ENCODE measurements around the gene GYG2.
"Not testable (repeated sequence)": the region's sequence is repeated elsewhere in the genome, so short reads cannot be mapped to it uniquely, and the experiment has no call there.

The GYG2 gene

DNA sequence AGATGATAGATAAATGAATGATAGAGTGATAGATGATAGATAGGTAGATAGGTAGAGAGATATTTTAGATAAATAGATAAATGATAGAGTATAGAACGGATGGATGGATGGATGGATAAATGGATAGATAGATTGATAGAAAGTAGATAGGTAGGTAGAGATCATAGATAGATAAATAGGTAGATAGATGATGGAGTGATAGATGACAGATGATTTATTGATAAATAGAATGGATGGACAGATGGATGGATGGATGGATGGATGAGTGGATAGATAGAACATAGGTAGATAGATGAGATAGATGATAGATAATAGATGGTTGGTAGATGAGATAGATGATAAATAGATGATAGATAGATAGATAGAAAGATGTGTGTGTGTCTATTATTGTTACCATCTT lies 50.9 kb downstream of the GYG2 start:
- H3K4me2 ChIP-seq (ENCODE audit: low read length), result no peak overlapping the region

DNA sequence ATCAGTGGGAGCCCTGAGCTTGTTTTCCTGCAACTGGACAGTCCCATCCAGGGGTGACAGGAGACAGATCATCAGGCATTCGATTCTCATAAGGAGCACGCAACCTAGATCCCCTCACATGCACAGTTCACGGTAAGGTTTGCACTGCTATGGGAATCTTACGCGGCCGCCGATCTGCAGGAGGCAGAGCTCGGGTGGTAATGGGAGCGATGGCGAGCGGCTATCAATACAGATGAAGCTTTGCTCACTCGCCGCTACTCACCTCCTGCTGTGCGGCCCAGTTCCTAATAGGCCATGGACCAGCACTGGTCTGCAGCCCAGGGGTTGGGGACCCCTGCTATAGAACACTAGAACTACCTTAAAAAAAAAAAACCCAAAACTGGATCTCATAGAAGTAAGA lies 55.0 kb downstream of the GYG2 start:
- no peak overlapping the region for H3K9ac ChIP-seq
- no peaks in the 10 kb centered on the region for H3K9me3 ChIP-seq (ENCODE audit: control insufficient read depth, low read length)
- no peaks in the 10 kb centered on the region for H3K4me1 ChIP-seq
- H3K27me3 ChIP-seq (ENCODE audit: control insufficient read depth, insufficient read depth, low read length), result no peaks in the 10 kb centered on the region
- H3K36me3 ChIP-seq (ENCODE audit: control insufficient read depth, insufficient read depth, low read length), result no peaks in the 10 kb centered on the region
- H3K4me2 ChIP-seq (ENCODE audit: low read length), result no peak overlapping the region
- no peak overlapping the region for H3K27ac ChIP-seq
- TF ChIP-seq, protein P1, sequence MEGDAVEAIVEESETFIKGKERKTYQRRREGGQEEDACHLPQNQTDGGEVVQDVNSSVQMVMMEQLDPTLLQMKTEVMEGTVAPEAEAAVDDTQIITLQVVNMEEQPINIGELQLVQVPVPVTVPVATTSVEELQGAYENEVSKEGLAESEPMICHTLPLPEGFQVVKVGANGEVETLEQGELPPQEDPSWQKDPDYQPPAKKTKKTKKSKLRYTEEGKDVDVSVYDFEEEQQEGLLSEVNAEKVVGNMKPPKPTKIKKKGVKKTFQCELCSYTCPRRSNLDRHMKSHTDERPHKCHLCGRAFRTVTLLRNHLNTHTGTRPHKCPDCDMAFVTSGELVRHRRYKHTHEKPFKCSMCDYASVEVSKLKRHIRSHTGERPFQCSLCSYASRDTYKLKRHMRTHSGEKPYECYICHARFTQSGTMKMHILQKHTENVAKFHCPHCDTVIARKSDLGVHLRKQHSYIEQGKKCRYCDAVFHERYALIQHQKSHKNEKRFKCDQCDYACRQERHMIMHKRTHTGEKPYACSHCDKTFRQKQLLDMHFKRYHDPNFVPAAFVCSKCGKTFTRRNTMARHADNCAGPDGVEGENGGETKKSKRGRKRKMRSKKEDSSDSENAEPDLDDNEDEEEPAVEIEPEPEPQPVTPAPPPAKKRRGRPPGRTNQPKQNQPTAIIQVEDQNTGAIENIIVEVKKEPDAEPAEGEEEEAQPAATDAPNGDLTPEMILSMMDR (IDR thresholded peaks at IDR 0.05), result no peak
- H2AFZ ChIP-seq, result no peak overlapping the region
- no peaks in the 10 kb centered on the region for H3K79me2 ChIP-seq
- no peak overlapping the region for H3K4me3 ChIP-seq (ENCODE audit: low read depth, low read length)

More for the DNA sequence above, 50.9 kb downstream of the GYG2 start:
- Histone ChIP-seq H3K9ac (no peak overlapping the region), H3K4me3 (ENCODE audit: low read depth, low read length) (no peak overlapping the region), H3K9me3 (ENCODE audit: control insufficient read depth, low read length) (no peaks in the 10 kb centered on the region), H3K4me1 (no peaks in the 10 kb centered on the region), H3K27me3 (ENCODE audit: control insufficient read depth, insufficient read depth, low read length) (no peaks in the 10 kb centered on the region), H3K27ac (no peak overlapping the region), H3K36me3 (ENCODE audit: control insufficient read depth, insufficient read depth, low read length) (no peaks in the 10 kb centered on the region), H2AFZ (no peak overlapping the region), H3K79me2 (no peaks in the 10 kb centered on the region)
- TF ChIP-seq, protein P1 (IDR thresholded peaks at IDR 0.05), result no peak

DNA sequence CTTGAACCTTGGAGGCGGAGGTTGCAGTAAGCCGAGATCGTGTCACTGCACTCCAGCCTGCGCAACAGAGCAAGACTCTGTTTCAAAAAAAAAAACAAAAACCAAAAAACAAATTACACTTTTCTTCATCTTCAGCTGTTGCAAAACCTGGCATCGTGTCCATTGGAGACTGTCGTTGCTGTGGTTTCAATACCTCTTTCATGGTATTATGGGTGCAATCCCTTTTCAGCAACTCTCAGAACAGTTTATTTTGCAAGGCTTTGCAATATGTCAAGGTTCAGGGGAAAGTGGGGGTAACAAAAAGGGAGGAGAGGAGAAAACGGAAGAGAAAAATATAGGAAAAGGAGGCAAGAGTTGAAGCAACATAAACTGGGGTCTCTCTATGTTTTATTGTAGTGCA lies 59.6 kb downstream of the GYG2 start:
- Histone ChIP-seq H3K27me3 (ENCODE audit: control insufficient read depth, insufficient read depth, low read length) (no peaks in the 10 kb centered on the region), H3K4me2 (ENCODE audit: low read length) (no peak overlapping the region), H2AFZ (no peak overlapping the region), H3K79me2 (no peaks in the 10 kb centered on the region), H3K36me3 (ENCODE audit: control insufficient read depth, insufficient read depth, low read length) (no peaks in the 10 kb centered on the region), H3K27ac (no peak overlapping the region), H3K9ac (no peak overlapping the region), H3K4me1 (no peaks in the 10 kb centered on the region), H3K4me3 (ENCODE audit: low read depth, low read length) (no peak overlapping the region), H3K9me3 (ENCODE audit: control insufficient read depth, low read length) (no peaks in the 10 kb centered on the region)
- TF ChIP-seq, protein P1 (IDR thresholded peaks at IDR 0.05), result no peak

DNA sequence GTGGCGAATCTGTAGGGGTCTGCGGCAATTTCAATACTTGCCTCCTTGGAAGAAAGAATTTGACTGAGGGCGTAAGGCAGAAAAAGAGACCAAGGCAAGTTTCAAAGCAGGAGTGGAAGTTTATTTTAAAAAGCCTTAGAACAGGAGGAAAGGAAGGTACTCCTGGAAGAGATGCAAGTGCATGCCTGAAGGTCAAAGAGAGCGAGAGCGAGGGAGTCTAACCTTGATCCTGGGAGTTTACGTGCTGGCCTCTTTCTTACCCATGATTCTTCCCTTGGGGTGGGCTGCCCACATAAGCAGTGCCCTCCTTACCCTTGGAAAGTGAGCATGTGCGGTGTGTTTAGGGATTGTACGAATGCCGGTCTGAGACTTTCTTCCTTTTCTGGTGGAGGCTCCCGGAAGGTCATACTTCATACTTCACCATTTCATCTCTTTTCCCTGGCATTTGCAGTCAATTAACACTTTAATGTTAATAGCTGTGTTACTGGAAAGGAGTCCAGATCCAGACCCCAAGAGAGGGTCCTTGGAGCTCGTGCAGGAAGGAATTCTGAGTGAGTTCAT lies 60.4 kb downstream of the GYG2 start:
- Histone ChIP-seq H3K9ac (no peak overlapping the region), H3K4me2 (ENCODE audit: low read length) (peak overlapping the region; percentile 75), H3K27me3 (ENCODE audit: control insufficient read depth, insufficient read depth, low read length) (no peaks in the 10 kb centered on the region), H3K79me2 (no peaks in the 10 kb centered on the region), H3K36me3 (ENCODE audit: control insufficient read depth, insufficient read depth, low read length) (no peaks in the 10 kb centered on the region), H3K9me3 (ENCODE audit: control insufficient read depth, low read length) (no peaks in the 10 kb centered on the region), H3K4me3 (ENCODE audit: low read depth, low read length) (peak overlapping the region; percentile 49), H3K27ac (no peak overlapping the region), H3K4me1 (no peaks in the 10 kb centered on the region), H2AFZ (peak overlapping the region; percentile 74)
- TF ChIP-seq, protein P1 (IDR thresholded peaks at IDR 0.05), result no peak

DNA sequence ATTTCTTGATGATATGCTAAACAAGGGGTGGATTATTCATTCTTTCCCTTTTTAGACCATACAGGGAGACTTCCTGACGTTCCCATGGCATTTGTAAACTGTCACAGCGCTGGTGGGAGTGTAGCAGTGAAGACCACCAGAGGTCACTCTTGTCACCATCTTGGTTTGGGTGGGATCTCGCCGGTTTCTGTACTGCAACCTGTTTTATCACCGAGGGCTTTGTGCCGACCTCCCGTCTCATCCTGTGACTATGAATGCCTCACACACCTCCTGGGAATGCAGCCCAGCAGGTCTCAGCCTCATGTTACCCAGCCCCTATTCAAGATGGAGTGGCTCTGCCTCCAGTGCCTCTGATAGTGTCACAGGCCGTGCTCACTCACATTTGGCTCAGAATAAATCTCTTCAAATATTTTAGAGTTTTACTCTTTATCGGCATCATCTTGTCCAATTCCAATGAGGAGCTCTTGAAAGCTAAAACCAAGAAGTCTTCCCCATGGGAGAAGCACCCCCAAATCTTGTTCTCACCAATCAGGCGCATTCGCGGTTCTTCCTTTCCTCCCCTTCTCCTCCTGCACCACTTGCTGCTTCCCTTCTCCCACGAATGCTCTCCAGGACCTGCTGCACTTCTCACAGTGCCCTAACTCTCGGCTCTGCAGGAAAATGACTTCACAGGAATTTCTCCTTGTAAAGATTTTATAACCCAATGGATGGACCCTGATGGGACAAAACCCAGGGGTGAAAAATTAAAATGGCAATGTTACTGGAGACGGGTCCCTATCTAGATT lies 61.2 kb downstream of the GYG2 start:
- H3K9ac ChIP-seq; H3K4me1 ChIP-seq; H3K79me2 ChIP-seq; H3K27ac ChIP-seq; H3K9me3 ChIP-seq (ENCODE audit: control insufficient read depth, low read length); H3K36me3 ChIP-seq (ENCODE audit: control insufficient read depth, insufficient read depth, low read length); H3K27me3 ChIP-seq (ENCODE audit: control insufficient read depth, insufficient read depth, low read length): not testable (repeated sequence)
- Histone ChIP-seq H3K4me3 (ENCODE audit: low read depth, low read length) (peak overlapping the region; percentile 49), H3K4me2 (ENCODE audit: low read length) (peak overlapping the region; percentile 75), H2AFZ (peak overlapping the region; percentile 74)

DNA sequence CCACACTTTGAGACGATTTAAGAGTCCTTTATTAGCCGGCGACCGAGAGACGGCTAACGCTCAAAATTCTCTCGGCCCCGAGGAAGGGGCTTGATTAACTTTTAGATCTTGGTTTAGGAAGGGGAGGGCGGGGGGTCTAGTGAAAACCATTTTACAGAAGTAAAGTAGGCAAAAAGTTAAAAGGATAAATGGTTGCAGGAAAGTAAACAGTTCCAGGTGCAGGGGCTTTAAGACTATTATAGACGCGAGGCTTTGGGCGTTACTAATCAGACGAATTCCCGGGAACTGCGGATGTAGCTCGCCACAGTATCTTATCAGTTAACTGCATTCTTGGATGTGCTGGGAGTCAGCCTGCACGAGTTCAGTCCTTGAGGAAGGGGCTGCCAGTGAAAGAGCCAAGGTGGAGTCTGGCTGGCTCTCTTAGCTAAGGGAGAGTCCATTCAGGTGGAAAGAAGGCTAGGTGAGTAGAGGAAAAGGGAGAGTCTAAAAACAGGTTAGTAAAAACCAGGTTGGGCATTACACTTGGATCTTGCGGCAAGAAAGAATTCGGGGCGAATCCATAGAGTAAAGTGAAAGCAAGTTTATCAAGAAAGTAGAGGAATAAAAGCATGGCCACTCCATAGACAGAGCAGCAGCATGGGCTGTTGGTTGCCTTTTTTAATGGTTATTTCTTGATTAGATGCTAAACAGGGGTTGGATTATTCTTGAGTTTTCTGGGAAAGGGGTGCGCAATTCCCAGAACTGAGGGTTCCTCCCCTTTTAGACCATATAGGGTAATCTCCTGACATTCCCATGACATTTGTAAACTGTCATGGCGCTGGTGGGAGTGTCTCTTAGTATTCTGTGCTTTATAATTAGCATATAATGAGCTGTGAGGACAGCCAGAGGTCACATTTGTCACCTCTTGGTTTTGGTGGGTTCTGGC lies 62.1 kb downstream of the GYG2 start:
- H3K27ac ChIP-seq; H3K9ac ChIP-seq; H2AFZ ChIP-seq; H3K4me1 ChIP-seq; H3K27me3 ChIP-seq (ENCODE audit: control insufficient read depth, insufficient read depth, low read length); H3K79me2 ChIP-seq; H3K4me2 ChIP-seq (ENCODE audit: low read length); H3K9me3 ChIP-seq (ENCODE audit: control insufficient read depth, low read length); H3K36me3 ChIP-seq (ENCODE audit: control insufficient read depth, insufficient read depth, low read length); H3K4me3 ChIP-seq (ENCODE audit: low read depth, low read length): not testable (repeated sequence)
